HEK293 (cell line): Measurements from ENCODE around the gene COL1A1.

Source experiments
- CTCF ChIA-PET: fragments of 350-600 bp; formaldehyde crosslinking; extraction: SDS; loops from one replicate; lab custom pipeline; 2021; ENCODE audit warnings: antibody characterized with exemption; lab: Yijun Ruan, JAX
- POLR2A ChIA-PET: fragments of 300-600 bp; formaldehyde crosslinking; extraction: SDS; loops from one replicate; lab custom pipeline; 2020; ENCODE audit warnings: antibody characterized with exemption, inconsistent platforms; lab: Yijun Ruan, JAX
- H3K27ac ChIP-seq: fragments of 200-500 bp; sonication (Bioruptor generic); 2 replicates; pipeline ENCODE4 v1.5.1; 2014; ENCODE audit warnings: low read depth, low read length, control low read depth, inconsistent platforms; ENCODE audit errors: extremely low read depth
- H3K36me3 ChIP-seq, 2 experiments: fragments of 200-500 bp in 1 of 2; sonication (Bioruptor generic) in 1 of 2; 1 replicate in 1 of 2; 2 replicates in 1 of 2; pipeline ENCODE4 v1.5.1; 2014 to 2017; ENCODE audit warnings: inconsistent platforms in 2 of 2, low read length in 2 of 2; ENCODE audit not compliant: control insufficient read depth in 2 of 2, insufficient read depth in 1 of 2
- H3K4me1 ChIP-seq: fragments of 200-500 bp; sonication (Bioruptor generic); 2 replicates; pipeline ENCODE4 v1.5.1; 2014; ENCODE audit warnings: mild to moderate bottlenecking, low read length, inconsistent platforms; ENCODE audit not compliant: control insufficient read depth, insufficient read depth
- H3K4me3 ChIP-seq: 2 replicates; pipeline ENCODE4 v1.5.1; 2011; ENCODE audit warnings: low read depth, mild to moderate bottlenecking, control low read depth, low read length, moderate library complexity
- H3K9me3 ChIP-seq: fragments of 200-500 bp; sonication (Bioruptor generic); 2 replicates; pipeline ENCODE4 v1.5.1; 2014; ENCODE audit warnings: low read depth, low read length, inconsistent platforms; ENCODE audit not compliant: control insufficient read depth, insufficient read depth
- HIC1 ChIP-seq: fragments of 450-650 bp; formaldehyde crosslinking; IDR thresholded peaks from 2 replicates; pipeline ENCODE4 v1.5.1; 2016; ENCODE audit warnings: missing biosample characterization, missing genetic modification characterization
- TRIM28 ChIP-seq: IDR thresholded peaks from 2 replicates; pipeline ENCODE4 v1.6.1; 2011; ENCODE audit warnings: low read length, control low read depth, borderline replicate concordance
- ZBTB44 ChIP-seq: fragments of 450-650 bp; IDR thresholded peaks from 2 replicates; pipeline ENCODE4 v1.5.1; 2018; ENCODE audit warnings: missing biosample characterization, mild to moderate bottlenecking, missing genetic modification characterization
- ZFP3 ChIP-seq: fragments of 450-650 bp; formaldehyde crosslinking; IDR thresholded peaks from 2 replicates; pipeline ENCODE4 v1.5.1; 2016; ENCODE audit warnings: low read depth, missing biosample characterization, missing genetic modification characterization
- ZNF10 ChIP-seq: fragments of 450-650 bp; formaldehyde crosslinking; IDR thresholded peaks from 2 replicates; pipeline ENCODE4 v1.5.1; 2017; ENCODE audit warnings: missing biosample characterization, missing genetic modification characterization
- ZNF155 ChIP-seq: fragments of 450-650 bp; formaldehyde crosslinking; IDR thresholded peaks from 2 replicates; pipeline ENCODE4 v1.5.1; 2016; ENCODE audit warnings: missing biosample characterization, missing genetic modification characterization
- ZNF174 ChIP-seq: fragments of 450-650 bp; formaldehyde crosslinking; IDR thresholded peaks from 2 replicates; pipeline ENCODE4 v1.5.0; 2017; ENCODE audit warnings: missing biosample characterization, mild to moderate bottlenecking, missing genetic modification characterization
- ZNF23 ChIP-seq: fragments of 450-650 bp; formaldehyde crosslinking; IDR thresholded peaks from 2 replicates; pipeline ENCODE4 v1.5.1; 2016; ENCODE audit warnings: missing biosample characterization, missing genetic modification characterization, borderline replicate concordance
- ZNF391 ChIP-seq: fragments of 450-650 bp; formaldehyde crosslinking; IDR thresholded peaks from 2 replicates; pipeline ENCODE4 v1.5.1; 2016; ENCODE audit warnings: low read depth, missing biosample characterization, missing genetic modification characterization, borderline replicate concordance
- ZNF416 ChIP-seq: fragments of 450-650 bp; formaldehyde crosslinking; IDR thresholded peaks from 2 replicates; pipeline ENCODE4 v1.5.1; 2016; ENCODE audit warnings: missing biosample characterization, missing genetic modification characterization
- ZNF518A ChIP-seq: fragments of 450-650 bp; formaldehyde crosslinking; conservative IDR thresholded peaks from 2 replicates; pipeline ENCODE4 v1.5.1; 2016; ENCODE audit warnings: low read depth, missing biosample characterization, missing genetic modification characterization
- ZNF560 ChIP-seq: fragments of 450-650 bp; formaldehyde crosslinking; IDR thresholded peaks from 2 replicates; pipeline ENCODE4 v1.5.1; 2017; ENCODE audit warnings: missing biosample characterization, missing genetic modification characterization, borderline replicate concordance
- ZNF610 ChIP-seq: fragments of 450-650 bp; formaldehyde crosslinking; IDR thresholded peaks from 2 replicates; pipeline ENCODE4 v1.5.1; 2016; ENCODE audit warnings: missing biosample characterization, missing genetic modification characterization, borderline replicate concordance
- ZNF692 ChIP-seq: fragments of 450-650 bp; formaldehyde crosslinking; IDR thresholded peaks from 2 replicates; pipeline ENCODE4 v1.5.1; 2016; ENCODE audit warnings: missing biosample characterization, missing genetic modification characterization
- ZNF704 ChIP-seq: fragments of 450-650 bp; formaldehyde crosslinking; IDR thresholded peaks from 2 replicates; pipeline ENCODE4 v1.5.1; 2016; ENCODE audit warnings: missing biosample characterization, missing genetic modification characterization
- ZNF843 ChIP-seq: fragments of 450-650 bp; formaldehyde crosslinking; IDR thresholded peaks from 2 replicates; pipeline ENCODE4 v1.5.1; 2016; ENCODE audit warnings: missing biosample characterization, missing genetic modification characterization
- ZSCAN4 ChIP-seq: fragments of 450-650 bp; formaldehyde crosslinking; IDR thresholded peaks from 2 replicates; pipeline ENCODE4 v1.5.1; 2017; ENCODE audit warnings: missing biosample characterization, missing genetic modification characterization

COL1A1 gene

GRCh38 chr17:50180111-50180510 lies 21.3 kb downstream of the COL1A1 start:
- Histone ChIP-seq H3K4me1 (peaks cover 11% of the 10 kb centered on the region), H3K36me3 (no peaks in the 10 kb centered on the region), H3K27ac (no peak overlapping the region), H3K9me3 (no peaks in the 10 kb centered on the region), H3K4me3 (no peak overlapping the region)
- POLR2A ChIA-PET: no interaction called here
- CTCF ChIA-PET: interaction anchor here (2.7 to 3.2 kb wide), 2 partner anchors 10 to 18 kb away, joined by 11 to 17 read pairs; no protein-coding TSS in a partner anchor
- no peak for TF ChIP-seq ZNF174 (tag by site-specific recombination)
- TF ChIP-seq ZNF692 (tag by site-specific recombination): no peak
- TF ChIP-seq HIC1 (tag by site-specific recombination): no peak
- TF ChIP-seq ZNF560 (tag by site-specific recombination): no peak
- TF ChIP-seq ZSCAN4: no peak
- TF ChIP-seq ZFP3 (tag by site-specific recombination): no peak
- TF ChIP-seq ZNF610 (tag by site-specific recombination): no peak
- no peak for TF ChIP-seq ZNF23 (tag by site-specific recombination)
- no peak for TF ChIP-seq ZNF518A
- no peak for TF ChIP-seq ZNF391 (tag by site-specific recombination)
- no peak for TF ChIP-seq ZNF155 (tag by site-specific recombination)
- TF ChIP-seq TRIM28: no peak
- TF ChIP-seq ZBTB44: no peak
- TF ChIP-seq ZNF843 (tag by site-specific recombination): no peak
- TF ChIP-seq ZNF704 (tag by site-specific recombination): no peak
- TF ChIP-seq ZNF416 (tag by site-specific recombination): no peak
- TF ChIP-seq ZNF10 (tag by site-specific recombination): no peak
